K562 (cell line): ENCODE results near the gene SIX3.

Source experiments
- CEBPB ChIP-seq: fragments of 450-650 bp; IDR thresholded peaks from 2 replicates; pipeline ENCODE4 v1.6.1; 2016; ENCODE audit warnings: missing genetic modification characterization, missing compliant biosample characterization
- CREM ChIP-seq: IDR thresholded peaks from 2 replicates; pipeline ENCODE4 v1.6.1; 2014; ENCODE audit warnings: antibody characterized with exemption, low read depth
- ELF2 ChIP-seq: fragments of 250-450 bp; sonication (Bioruptor Pico); IDR thresholded peaks from 2 replicates; pipeline ENCODE4 v1.5.0; 2021; ENCODE audit warnings: mild to moderate bottlenecking
- ETV5 ChIP-seq: sonication (generic); formaldehyde crosslinking; IDR thresholded peaks from 2 replicates; pipeline ENCODE4 v1.4.0; 2020; ENCODE audit warnings: low read depth, mild to moderate bottlenecking, missing genetic modification reagents
- KDM4B ChIP-seq, 2 experiments: fragments of 450-650 bp in 1 of 2; sonication (generic) in 1 of 2; IDR thresholded peaks; 2 replicates each; pipeline ENCODE4 v1.6.1; 2016 to 2017; ENCODE audit warnings: borderline replicate concordance in 2 of 2, antibody characterized with exemption in 1 of 2, low read depth in 1 of 2, mild to moderate bottlenecking in 1 of 2
- MXI1 ChIP-seq: IDR thresholded peaks from 2 replicates; pipeline ENCODE4 v1.6.1; 2011; ENCODE audit warnings: low read depth, mild to moderate bottlenecking, improper control_type of control experiment, low read length
- RFX1 ChIP-seq: fragments of 450-650 bp; IDR thresholded peaks from 2 replicates; pipeline ENCODE4 v1.6.1; 2016; ENCODE audit warnings: mild to moderate bottlenecking, moderate library complexity
- SIN3A ChIP-seq, 2 experiments: fragments of 150-350 bp in 1 of 2; IDR thresholded peaks; 2 replicates each; pipeline ENCODE4 v1.6.1; 2011 to 2016; ENCODE audit warnings: borderline replicate concordance in 2 of 2, low read depth in 2 of 2, low read length in 2 of 2, mild to moderate bottlenecking in 2 of 2, moderate library complexity in 2 of 2; ENCODE audit not compliant: control insufficient read depth in 1 of 2
- SRSF9 ChIP-seq: fragments of 200-400 bp; formaldehyde crosslinking; IDR thresholded peaks from 2 replicates; pipeline ENCODE4 v1.6.1; 2017; ENCODE audit warnings: low read depth, low read length, borderline replicate concordance
- YY1 ChIP-seq, 3 experiments: IDR thresholded peaks; 2 replicates each; pipeline ENCODE4 v1.6.1; 2011; ENCODE audit warnings: low read length in 2 of 3, mild to moderate bottlenecking in 2 of 3, moderate library complexity in 2 of 3, borderline replicate concordance in 1 of 3, control low read depth in 1 of 3, low read depth in 1 of 3; ENCODE audit not compliant: insufficient read depth in 3 of 3, insufficient replicate concordance in 2 of 3, control insufficient read depth in 1 of 3, insufficient read length in 1 of 3; ENCODE audit errors: extremely low read depth in 1 of 3
- TF ChIP-seq, protein P1 (sequence below), 3 experiments: IDR thresholded peaks in 2 of 3; conservative IDR thresholded peaks in 1 of 3; 2 replicates each; pipeline ENCODE4 v1.5.1; 2011 to 2012; ENCODE audit warnings: low read length in 3 of 3, mild to moderate bottlenecking in 3 of 3, control low read depth in 2 of 3, improper control_type of control experiment in 1 of 3, inconsistent platforms in 1 of 3, low read depth in 1 of 3, mixed read lengths in 1 of 3, moderate library complexity in 1 of 3; ENCODE audit not compliant: insufficient read depth in 2 of 3

DNA sequence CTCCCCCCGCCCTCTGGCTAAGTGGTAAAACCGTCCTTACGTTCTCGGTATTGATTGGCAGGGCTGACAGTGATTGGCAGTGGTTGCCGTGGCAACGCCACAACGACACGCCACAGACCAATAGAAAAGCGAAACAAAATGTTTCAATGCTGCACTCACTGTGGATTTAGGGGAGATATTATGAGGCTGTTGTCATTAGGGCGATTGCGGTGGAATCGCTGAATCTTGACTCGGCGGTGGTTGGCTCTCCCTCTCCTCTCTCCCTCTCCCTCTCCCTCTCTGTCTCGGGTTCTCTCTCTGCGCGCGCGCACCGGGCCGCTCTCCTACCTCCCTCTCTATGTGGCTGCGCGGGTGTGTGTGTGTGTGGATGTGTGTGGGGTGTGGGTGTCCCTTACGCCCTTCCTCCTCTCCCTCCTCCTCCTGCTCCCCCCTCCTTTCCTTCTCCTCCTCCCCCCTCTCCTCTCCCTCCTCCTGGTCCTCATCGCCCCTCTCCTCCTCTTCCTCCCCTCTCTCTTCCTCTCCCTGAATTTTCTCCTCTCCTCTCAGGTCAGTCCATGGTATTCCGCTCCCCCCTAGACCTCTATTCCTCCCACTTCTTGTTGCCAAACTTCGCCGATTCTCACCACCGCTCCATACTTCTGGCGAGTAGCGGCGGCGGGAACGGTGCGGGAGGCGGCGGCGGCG is at the start of gene SIX3:
- TF ChIP-seq CREM (no peak), KDM4B (IDR thresholded peaks at IDR 0.05; ENCODE audit: borderline replicate concordance in 2 of 2, low read depth in 1 of 2) (no peak), CEBPB (no peak), MXI1 (no peak), RFX1 (peak; percentile 66), ETV5 (no peak), SIN3A (IDR thresholded peaks at IDR 0.05; ENCODE audit: borderline replicate concordance in 2 of 2, control insufficient read depth in 1 of 2, low read depth in 2 of 2, low read length in 2 of 2) (no peak), ELF2 (no peak), YY1 (IDR thresholded peaks at IDR 0.05; ENCODE audit: borderline replicate concordance in 1 of 3, control insufficient read depth in 1 of 3, extremely low read depth in 1 of 3, insufficient read depth in 3 of 3, insufficient read length in 1 of 3, insufficient replicate concordance in 2 of 3, low read depth in 1 of 3, low read length in 2 of 3) (no peak), SRSF9 (no peak)
- TF ChIP-seq, protein P1, sequence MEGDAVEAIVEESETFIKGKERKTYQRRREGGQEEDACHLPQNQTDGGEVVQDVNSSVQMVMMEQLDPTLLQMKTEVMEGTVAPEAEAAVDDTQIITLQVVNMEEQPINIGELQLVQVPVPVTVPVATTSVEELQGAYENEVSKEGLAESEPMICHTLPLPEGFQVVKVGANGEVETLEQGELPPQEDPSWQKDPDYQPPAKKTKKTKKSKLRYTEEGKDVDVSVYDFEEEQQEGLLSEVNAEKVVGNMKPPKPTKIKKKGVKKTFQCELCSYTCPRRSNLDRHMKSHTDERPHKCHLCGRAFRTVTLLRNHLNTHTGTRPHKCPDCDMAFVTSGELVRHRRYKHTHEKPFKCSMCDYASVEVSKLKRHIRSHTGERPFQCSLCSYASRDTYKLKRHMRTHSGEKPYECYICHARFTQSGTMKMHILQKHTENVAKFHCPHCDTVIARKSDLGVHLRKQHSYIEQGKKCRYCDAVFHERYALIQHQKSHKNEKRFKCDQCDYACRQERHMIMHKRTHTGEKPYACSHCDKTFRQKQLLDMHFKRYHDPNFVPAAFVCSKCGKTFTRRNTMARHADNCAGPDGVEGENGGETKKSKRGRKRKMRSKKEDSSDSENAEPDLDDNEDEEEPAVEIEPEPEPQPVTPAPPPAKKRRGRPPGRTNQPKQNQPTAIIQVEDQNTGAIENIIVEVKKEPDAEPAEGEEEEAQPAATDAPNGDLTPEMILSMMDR (IDR thresholded peaks at IDR 0.05 in 2 of 3, conservative IDR thresholded peaks at IDR 0.05 in 1 of 3; ENCODE audit: insufficient read depth in 2 of 3, low read depth in 1 of 3, low read length in 3 of 3) = no peak
